Measurements from ENCODE around the gene RASGEF1B.
"Not testable (repeated sequence)": the region's sequence is repeated elsewhere in the genome, so short reads cannot be mapped to it uniquely, and the experiment has no call there.

The RASGEF1B gene

DNA sequence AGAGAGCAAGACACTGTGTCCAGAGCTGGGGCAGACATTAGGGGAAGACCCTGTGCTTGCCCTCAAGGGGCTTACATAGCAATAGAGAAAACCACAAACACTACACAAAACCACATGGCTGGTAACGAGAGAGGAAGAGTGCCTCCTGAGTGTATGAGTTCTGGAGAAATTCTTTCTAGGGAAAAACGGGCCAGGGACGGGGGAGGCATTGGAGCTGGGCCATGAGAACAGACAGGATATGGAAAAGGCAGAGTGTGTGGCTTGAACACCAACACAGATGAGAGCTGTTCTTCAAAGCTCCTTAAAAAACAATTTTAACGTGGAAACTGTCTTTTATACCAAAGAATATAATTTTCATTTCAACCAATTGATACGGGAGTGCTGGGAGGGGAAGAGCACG, 42.7 kb downstream of the RASGEF1B start:
- DNase-seq, result no peak

DNA sequence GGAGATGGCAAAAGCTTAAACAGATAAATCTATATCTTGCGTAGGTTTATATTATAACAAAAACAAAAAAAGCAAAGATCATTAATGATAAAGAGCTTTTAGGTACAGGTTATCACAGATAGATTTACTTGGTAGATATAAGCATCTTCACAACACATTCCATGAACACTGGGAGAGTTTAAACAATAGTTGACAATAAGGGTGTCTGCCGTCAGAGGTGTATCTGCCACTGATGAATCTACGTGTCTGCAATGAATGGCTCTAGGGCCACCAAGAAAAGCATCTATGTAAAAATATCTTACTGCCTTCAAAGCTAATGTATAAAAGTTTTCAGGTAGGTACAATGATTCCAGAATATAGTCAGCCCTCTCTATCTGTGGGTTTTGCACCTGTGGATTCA, 43.7 kb downstream of the RASGEF1B start:
- no peak for DNase-seq

DNA sequence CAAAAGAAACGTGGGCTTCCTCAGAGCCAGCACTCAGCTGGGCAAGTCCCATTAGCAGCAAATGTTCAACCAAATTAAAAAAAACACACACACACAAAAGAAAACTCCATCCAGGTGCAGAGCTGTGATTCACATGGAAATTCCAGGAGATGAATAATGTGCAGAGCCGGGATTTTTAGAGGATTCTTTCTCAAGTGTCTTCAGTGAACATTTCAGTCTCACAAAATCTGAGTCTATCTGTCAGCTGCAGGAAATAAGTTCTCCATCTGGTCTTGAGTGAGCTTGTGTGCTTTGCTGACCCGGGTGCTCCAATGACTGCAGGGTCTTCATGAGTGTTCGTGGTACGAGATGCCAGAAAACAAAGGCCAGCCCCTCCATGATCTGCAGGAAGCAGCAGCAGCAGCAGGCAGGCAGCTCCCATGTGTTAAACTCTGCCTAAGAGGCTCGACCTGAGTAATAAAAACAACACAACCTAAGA, 44.3 kb downstream of the RASGEF1B start:
- DNase-seq, result no peak

DNA sequence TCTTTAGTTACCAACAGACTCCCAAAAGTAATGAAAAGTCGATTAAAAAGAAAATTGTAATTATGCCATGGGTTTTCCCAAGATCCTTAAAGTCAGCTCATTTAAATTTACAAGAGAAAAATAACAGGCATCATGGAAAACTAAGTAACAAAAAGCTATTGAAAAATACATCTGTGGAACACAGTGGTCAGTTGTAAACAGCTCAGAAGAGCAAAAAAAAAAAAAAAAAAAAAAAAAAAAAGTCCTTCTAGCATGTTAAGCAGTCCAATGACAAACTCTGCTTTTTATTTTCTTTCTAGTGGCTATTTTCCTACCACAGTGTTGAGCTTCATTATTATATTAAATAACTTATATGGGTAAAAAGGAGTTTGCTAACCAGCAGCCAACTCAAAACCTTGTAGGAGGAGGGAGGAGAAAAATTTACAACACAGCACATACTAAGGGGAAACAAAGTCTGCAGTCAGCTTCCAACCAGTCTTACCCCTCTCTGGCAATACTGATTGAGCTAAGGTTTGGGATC, 44.9 kb downstream of the RASGEF1B start:
- DNase-seq, result no peak

DNA sequence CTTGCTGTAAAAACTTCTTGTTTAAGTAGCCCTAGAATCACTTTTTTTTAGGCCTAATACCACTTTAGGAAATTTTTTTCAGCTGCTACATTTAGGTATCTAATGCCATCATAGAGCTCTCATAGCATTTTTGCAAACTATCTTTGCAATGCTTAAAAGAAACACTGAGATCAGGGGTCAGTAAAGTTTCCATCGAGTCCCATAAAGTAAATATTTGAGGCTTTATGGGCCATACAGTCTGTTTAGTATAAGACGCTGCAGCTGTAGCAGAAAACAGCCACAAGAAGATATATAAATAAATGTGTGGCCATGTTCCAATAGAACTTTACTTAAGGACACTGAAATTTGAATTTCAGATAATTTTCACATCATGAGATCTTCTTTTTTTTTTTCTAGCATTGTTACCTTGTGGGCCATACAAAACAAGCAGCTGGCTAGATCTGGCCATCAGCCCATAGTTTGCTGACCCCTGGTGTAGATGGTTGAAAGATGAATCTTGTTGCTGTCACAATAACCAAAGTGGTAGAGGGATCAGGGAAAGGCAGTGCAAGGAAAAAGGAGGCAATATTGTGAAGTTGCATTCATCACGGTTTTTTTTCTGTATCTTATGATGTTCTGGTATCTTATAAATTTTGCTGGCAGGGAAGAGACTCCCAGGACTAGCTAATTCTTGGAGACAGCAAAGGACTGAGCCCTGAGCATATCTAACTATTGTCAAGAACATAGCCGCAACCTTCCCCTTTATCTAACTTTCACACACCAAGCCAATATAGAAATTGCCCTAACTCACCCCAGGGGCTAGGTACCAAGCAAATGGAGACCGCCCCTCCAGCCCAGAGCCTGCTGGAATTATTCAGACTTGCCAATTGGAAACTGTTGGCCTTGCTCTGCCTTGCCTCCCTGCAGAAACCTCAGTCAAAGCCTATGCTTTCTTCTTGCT, 46.6 kb downstream of the RASGEF1B start:
- peak; percentile 61 for DNase-seq

DNA sequence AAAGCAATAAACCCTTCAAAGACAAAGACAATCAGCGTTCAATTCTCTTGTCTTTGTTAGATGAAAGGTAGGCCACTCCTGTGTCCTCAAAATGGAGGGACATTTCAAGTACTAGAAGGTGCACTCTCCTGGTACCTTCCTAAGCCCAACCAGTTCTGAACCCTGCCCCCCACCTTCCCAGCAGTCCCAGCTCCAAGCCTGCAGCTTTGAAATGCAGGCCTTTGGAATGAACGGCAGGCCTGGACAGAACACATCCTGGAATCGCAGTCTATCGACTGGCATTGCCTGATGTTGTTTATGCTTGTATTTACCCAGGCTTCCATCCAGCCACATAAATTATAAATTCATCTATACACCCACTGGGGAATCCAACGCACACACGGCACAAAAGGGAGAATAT, 47.4 kb downstream of the RASGEF1B start:
- no peak for DNase-seq

DNA sequence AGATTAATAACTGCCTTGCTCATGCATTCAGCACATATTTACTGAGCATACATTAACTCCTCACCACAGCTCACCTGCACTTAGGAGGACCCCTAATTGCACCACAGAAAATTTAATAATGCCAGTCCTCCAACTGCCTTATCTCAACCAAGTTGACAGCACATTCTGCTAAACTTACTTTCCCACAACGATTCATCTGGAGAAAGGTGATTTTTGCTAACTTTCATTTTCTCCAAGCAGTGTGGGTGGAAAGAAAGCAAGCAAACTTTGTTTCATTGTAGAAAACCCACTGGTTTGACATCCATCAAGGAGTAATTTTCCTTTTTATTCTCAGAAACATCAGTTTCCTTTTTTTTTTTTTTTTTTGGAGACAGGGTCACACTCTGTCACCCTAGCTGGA, 49.1 kb downstream of the RASGEF1B start:
- peak; percentile 22 for DNase-seq

DNA sequence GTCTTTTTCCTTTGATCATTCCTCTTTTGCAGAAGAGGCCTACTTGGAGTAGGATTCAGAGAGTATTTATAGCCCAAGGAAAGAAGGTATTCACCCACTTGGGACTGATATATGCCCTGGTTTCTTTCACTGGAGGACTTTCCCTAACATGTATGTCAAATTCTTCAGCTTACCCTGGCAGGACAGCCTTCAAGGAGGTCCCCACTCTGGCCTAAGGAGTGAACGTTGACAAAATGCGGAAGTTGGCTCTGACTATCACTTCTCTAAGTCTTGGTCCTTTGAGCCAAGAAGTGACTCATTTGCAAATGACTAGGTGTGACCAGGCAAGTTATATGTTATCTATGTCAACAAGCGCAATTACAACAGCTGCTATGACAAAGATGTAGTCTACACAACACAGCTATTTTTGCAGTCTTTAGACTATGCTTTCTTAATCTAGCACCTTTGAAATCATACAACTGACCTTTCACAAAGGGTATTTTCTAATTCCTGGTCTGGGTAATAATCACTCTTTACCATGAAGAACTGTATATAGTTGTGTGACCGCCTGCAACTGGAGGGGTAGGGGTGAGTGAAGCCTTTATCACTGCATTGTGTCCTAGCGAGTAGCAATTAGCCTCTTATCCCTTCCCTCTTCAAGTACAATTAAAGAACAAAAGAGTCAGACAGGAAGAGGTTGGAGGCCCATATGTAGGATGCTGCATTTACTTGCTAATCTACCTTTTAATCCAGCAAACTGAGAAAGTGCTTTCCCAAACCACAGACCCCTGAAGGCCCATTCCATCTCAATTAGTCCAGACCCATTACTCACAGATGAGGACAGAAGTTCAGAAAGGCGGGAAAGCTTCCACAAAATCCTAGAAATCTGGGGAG, 50.1 kb downstream of the RASGEF1B start:
- peak; percentile 98 for DNase-seq

DNA sequence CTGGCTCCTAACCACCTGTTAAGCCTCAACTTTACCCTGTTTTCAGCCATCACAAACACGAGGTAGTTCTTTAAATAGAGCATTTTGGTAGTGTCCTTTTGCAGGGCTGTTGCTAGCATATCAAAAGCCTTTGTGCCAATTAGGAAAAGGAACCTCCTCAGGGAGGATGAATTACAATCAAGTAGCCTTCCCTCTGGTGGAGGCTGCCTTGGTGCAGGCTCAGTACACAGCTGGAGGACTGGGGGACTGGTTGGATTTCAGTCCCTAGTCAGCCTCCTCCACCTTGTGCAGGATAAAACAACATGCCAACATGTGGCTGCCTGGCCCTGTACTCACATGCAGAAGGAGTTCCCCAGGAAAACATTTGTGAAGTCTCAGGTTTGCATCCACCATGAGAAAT, 53.1 kb downstream of the RASGEF1B start:
- DNase-seq, result no peak

DNA sequence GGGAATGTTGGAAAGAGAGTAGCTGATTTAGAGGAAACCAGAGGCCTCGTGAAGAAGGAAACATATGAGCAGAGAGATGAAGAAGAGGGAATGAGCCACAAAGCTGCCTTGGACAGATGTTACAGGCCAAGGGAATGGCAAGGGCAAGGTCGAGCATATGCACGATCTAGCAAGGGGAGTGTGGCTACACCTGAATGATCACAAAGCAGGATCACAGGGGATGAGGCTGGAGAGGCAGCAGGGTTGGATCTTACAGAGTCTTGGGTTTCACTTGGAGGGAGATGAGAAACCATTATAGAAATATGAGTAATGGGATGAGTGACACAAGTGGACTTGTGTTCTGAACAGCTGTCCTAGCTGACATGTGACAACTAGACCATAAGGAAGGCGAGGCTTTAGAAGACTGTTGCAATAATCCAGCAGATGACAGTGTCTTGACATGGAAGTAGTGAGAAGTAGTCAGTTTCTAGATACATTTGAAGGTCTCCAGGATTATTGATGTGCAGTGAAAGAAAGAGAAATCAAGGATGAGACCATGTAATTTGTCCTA, 58.7 kb downstream of the RASGEF1B start:
- no peak for DNase-seq

DNA sequence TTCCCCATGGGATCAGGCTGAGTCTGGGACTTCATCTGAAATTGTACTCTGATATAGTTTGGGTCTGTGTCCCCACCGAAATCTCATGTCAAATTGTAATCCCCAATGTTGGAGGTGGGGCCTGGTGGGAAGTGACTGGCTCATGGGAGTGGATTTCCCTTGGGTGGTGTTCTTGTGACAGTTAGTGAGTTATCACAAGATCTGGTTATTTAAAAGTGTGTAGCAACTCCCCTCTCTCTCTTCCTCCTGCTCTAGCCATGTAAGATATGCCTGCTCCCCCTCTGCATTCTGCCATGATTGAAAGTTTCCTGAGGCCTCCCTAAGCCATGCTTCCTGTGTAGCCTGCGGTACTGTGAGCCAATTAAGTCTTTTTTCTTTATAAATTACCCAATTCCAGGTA, 61.0 kb downstream of the RASGEF1B start:
- DNase-seq, result peak; percentile 25

DNA sequence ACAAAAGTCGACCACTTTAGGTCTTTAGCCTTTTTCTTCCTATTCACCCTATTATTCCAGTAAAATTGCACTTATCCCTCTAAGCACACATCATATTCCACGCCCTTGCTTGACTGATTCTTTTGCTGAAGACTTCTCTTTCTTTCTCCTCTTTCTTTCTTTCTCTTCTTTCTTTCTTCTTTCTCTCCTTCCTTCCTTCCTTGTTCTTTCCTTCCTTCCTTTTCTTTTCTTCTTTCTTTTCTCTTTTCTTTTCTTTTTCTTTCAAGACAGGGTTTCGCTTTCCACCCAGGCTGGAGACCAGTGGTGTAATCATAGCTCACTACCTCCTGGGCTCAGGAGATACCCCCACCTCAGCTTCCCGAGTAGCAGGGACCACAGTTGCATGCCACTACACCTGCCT, 61.9 kb downstream of the RASGEF1B start:
- DNase-seq, result no peak

DNA sequence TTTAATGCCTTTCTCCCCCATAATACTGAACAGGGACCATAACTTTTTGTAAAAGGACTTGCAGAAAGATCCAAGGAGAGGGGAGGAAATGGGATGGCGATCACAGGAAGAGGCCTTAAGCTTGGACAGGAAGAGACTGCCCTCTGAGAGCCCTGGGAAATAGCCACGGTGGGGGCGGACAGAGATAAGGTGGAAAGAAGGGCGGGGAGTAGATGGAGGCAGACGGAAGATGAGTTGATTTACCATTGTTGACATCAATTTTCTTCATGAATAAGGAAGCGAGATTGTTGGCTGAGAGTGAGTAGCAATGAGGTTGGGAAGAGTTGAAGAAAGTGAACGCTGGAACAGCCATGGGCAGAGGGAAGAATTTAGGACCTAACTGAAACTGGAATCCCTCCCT, 63.4 kb downstream of the RASGEF1B start:
- DNase-seq, result no peak

DNA sequence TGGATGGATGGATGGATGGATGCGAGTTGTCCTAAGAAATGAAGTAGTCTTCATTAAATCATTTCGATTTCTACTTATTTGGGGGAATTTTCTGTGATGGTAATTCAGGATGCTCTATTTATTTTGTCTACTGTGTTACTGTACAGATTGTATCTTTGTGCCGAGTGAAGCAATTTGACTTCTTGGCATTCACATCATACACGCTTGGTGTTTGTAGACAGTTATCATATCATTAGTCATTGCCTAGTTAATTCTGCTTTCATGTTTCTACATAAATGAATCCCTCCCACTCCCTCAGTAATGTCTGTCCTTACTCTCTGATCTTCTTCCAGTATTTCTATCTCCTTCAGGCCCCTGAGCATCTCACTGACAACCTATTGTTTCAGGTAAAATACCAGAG, 64.0 kb downstream of the RASGEF1B start:
- DNase-seq, result no peak

DNA sequence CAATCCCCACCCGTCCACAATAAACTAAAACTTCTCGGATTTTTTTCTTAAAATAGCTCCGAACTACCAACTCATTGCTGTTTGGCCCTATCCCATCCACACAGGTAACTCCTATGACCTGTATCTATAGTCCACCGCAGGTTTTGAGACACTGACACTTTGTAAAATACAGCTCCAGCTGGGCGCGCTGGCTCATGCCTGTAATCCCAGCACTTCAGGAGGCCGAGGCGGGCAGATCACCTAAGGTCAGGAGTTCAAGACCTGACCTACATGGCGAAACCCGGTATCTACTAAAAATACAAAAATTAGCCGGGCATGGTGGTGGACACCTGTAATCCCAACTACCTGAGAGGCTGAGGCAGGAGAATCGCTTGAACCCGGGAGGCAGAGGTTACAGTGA, 65.2 kb downstream of the RASGEF1B start:
- not testable (repeated sequence) for DNase-seq

DNA sequence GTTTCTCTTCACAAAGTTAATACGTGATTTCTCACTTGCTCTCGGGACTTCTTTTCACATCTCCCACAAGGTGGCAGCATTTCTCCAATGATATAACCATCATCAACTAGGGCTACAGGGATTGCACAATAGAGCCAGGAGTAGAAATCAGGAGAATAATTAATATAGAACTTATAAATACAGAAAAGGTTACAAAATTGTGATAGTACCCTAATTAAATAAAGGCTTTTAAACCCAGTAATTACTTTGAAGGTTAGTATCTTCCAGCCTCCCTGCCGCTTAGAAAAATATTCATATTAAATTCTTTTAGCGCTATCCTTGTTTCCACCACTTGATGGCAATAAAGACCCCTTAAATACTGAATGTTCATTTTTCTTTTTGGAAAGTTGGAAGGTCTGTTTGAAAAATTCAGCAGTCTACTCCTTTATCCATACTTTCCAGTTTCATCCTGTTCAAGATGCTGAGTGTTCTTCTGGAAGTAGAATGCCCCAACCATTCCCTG, 65.8 kb downstream of the RASGEF1B start:
- DNase-seq, result peak; percentile 91

DNA sequence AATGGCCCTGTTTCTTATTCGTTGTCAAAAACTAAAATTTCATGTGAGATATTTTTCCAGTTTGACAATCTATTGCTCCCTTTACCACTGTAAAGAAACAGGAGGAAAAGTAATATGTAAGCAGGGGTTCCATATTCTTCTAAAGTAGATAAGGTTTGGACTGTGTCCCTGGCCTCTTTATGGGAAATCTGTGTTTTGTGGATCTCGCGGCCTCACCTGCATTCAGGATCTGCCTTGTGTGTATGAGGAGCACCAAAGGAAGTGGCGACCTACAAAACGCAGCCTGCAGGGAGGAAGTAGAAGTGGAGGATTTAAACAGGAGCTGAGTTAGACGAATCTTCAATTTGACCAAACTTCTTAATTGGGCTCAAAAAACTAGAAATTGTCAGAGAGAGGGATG, 67.0 kb downstream of the RASGEF1B start:
- DNase-seq, result no peak

DNA sequence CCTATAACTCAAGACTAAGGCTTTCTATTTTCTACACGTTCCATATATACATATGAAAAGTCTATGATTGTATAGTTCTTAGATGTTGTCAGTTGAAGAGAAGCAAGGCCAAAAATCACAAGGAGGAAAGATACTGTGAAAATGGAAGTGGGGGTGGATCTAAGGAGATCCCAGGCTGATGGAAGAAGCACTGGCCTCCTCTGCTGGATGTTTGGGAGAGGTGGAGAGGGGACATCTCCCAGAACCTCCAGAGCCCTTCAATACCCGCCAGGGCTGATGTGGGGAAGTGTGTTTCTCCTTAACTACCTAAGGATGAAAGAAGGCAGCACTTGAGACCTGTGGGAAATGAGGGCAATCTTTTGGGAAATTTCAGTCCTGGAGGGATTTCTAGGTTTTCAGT, 67.4 kb downstream of the RASGEF1B start:
- no peak for DNase-seq

DNA sequence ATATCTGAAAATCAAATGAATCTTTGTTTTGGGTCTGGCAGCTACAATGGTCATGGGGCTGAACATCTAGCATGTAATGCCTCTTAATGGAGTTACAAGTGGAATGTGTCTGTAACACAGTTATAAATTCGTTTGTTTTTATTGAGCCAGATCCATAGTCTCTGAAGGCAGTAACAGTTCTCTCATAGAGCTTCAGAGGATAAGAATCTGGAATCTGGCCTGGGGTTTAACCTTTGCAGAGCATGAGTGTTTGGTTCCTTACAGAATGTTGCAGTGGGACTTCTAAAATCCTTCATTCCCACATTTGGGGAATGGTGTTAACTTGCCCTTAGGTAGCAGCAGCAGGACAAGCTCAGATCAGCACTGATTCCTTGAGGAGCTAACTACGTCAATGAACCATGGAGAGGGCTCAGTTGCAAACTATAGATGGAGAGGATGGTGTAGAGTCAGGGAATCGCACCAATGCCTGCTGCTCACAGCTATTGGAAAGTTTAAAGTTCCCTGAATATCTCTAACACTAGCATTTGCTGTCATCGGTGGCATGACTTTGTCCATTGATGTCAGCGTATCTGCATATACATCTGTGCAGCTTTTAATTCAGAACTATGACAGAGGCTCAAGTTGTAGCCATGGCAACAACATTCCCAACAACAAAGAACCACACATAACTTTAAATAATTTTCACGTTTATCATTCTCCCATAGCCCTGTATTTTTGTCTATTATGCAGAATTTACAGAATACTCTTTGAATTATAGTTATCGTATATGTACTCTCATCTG, 72.2 kb downstream of the RASGEF1B start:
- no peak for DNase-seq

DNA sequence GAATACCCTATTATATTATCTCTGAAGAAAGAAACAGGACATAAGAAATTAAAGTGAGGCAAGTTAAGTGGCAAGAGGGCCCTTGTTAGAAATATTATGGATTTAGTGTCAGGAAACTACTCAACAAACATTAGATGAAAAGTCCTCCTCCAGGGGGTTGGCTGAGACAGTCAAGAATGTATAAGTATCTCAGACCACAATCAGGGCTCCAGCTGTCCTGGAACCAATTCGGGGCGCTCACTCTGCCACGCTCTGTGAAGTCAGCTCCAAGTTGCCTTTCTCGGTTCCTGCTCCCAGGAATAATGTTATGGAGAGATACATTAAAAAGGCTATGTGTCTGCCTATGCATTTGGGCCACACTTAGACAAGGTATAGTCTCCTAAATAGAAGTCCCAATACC, 73.3 kb downstream of the RASGEF1B start:
- no peak for DNase-seq

DNA sequence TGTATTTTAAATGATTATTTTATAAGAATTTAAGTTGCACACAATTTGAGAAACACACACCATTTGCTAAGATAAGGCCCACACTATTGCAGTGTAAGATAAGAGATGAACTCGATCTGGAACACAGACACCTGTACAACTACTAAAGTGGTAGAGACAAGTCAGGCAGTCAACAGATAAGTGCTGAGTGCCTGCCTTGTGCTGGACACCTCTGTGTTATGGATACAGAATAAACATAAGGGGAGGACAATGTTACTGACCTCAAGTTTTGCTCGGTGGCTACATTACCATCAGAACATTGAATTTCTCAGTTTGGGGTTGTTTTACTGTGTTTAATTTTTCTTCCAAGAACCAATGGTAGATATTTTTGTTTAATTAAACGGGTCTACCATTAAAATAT, 74.1 kb downstream of the RASGEF1B start:
- DNase-seq, result no peak

DNA sequence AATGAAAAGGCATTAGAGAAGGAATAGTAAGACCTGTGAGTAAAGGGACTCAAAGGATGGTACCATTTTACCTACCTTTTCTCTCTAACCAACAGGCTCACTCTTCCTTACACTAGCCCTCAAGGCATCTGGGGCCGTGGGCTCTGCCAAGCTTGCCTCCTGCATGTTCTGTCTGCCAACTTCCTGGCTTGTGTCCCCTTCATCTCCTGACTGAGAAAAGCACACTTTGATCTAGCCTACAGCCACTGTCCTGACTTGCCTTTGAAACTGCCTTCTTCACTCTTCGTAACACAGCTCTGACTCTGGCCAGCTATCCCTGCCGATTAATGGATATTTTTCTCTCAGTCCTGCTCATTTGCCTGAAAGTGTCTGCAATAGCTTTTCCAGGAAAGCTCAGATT, 76.5 kb downstream of the RASGEF1B start:
- DNase-seq, result no peak
